ENCODE measurements around the gene GCHFR. TPM values are rescaled to one million over a fixed set of nuclear protein-coding genes. Genes with fewer than 3 reads are reported as not detected.
A peak's percentile ranks its signal among the peaks of the same experiment; 100 is the strongest.

Gene GCHFR
- total RNA-seq, 2 experiments from 2014 or later, result 50.6 to 50.8 TPM

- Mint-ChIP-seq H3K27me3 (ENCODE audit: low read depth) (no peaks in the 10 kb centered on the region), H3K27ac (no peak overlapping the region), H3K4me3 (no peak overlapping the region), H3K9me3 (ENCODE audit: insufficient read depth) (no peaks in the 10 kb centered on the region), H3K4me1 (ENCODE audit: low read depth) (no peaks in the 10 kb centered on the region), H3K36me3 (ENCODE audit: low read depth) (peaks cover 19% of the 10 kb centered on the region)
- POLR2A ChIA-PET, result interaction anchor here (1.0 kb wide), 1 partner anchor 10 kb away, joined by 3 read pairs; no protein-coding TSS in a partner anchor
- CTCF ChIA-PET, result interaction anchor here (0.6 to 3.4 kb wide), 3 partner anchors 14 to 180 kb away, joined by 3 to 16 read pairs (median 4); no protein-coding TSS in a partner anchor
- DNase-seq (no peak), ATAC-seq (no peak)
Observed at GRCh38 chr15:40796512-40796911, 32.6 kb downstream of the GCHFR start.

GRCh38 chr15:40799523-40799922 lies 35.7 kb downstream of the GCHFR start:
- no peak for DNase-seq
- ChIA-PET CTCF (interaction anchor here (1.1 kb wide), 1 partner anchor 17 kb away, joined by 3 read pairs; no protein-coding TSS in a partner anchor), POLR2A (no interaction called here)
- Mint-ChIP-seq H3K9me3 (ENCODE audit: insufficient read depth) (no peaks in the 10 kb centered on the region), H3K27me3 (ENCODE audit: low read depth) (no peaks in the 10 kb centered on the region), H3K4me3 (no peak overlapping the region), H3K27ac (no peak overlapping the region), H3K4me1 (ENCODE audit: low read depth) (no peaks in the 10 kb centered on the region), H3K36me3 (ENCODE audit: low read depth) (peaks cover 17% of the 10 kb centered on the region)
- ATAC-seq, result no peak

- POLR2A ChIA-PET, result no interaction called here
Observed at GRCh38 chr15:40803076-40803475, 39.2 kb downstream of the GCHFR start.

GRCh38 chr15:40803688-40804087 lies 39.8 kb downstream of the GCHFR start:
- POLR2A ChIA-PET, result interaction anchor here (0.6 kb wide), 2 partner anchors 59 to 598 kb away, joined by 3 read pairs; no protein-coding TSS in a partner anchor
- H3K4me1 Mint-ChIP-seq (ENCODE audit: low read depth), result peaks cover 13% of the 10 kb centered on the region
- no peak for DNase-seq
- no peak overlapping the region for H3K27ac Mint-ChIP-seq
- no peak overlapping the region for H3K4me3 Mint-ChIP-seq
- no peak for ATAC-seq
- H3K27me3 Mint-ChIP-seq (ENCODE audit: low read depth), result no peaks in the 10 kb centered on the region
- H3K36me3 Mint-ChIP-seq (ENCODE audit: low read depth), result peaks cover 14% of the 10 kb centered on the region
- CTCF ChIA-PET, result no interaction called here
- no peaks in the 10 kb centered on the region for H3K9me3 Mint-ChIP-seq (ENCODE audit: insufficient read depth)

More at GRCh38 chr15:40803076-40803475, 39.2 kb downstream of the GCHFR start:
- no peak overlapping the region for H3K4me3 Mint-ChIP-seq
- H3K27me3 Mint-ChIP-seq (ENCODE audit: low read depth), result no peaks in the 10 kb centered on the region
- H3K36me3 Mint-ChIP-seq (ENCODE audit: low read depth), result peaks cover 19% of the 10 kb centered on the region
- H3K9me3 Mint-ChIP-seq (ENCODE audit: insufficient read depth), result no peaks in the 10 kb centered on the region
- no peak overlapping the region for H3K27ac Mint-ChIP-seq
- DNase-seq, result no peak
- CTCF ChIA-PET, result no interaction called here
- ATAC-seq, result no peak
- peaks cover 7% of the 10 kb centered on the region for H3K4me1 Mint-ChIP-seq (ENCODE audit: low read depth)

GRCh38 chr15:40806672-40807027 lies 42.8 kb downstream of the GCHFR start:
- H3K36me3 Mint-ChIP-seq (ENCODE audit: low read depth), result peaks cover 18% of the 10 kb centered on the region
- peaks cover 20% of the 10 kb centered on the region for H3K4me1 Mint-ChIP-seq (ENCODE audit: low read depth)
- H3K27me3 Mint-ChIP-seq (ENCODE audit: low read depth), result no peaks in the 10 kb centered on the region
- DNase-seq, result no peak
- ChIA-PET CTCF (interaction anchor here (0.9 to 2.9 kb wide), 4 partner anchors 20 to 88 kb away, joined by 4 to 15 read pairs (median 8); partner anchors contain the start of gene VPS18), POLR2A (interaction anchor here (0.6 to 3.0 kb wide), 6 partner anchors 10 to 215 kb away, joined by 3 to 12 read pairs (median 4); partner anchors contain the start of genes GCHFR and RAD51)
- peak overlapping the region; percentile 99 for H3K27ac Mint-ChIP-seq
- peak overlapping the region; percentile 94 for H3K4me3 Mint-ChIP-seq
- H3K9me3 Mint-ChIP-seq (ENCODE audit: insufficient read depth), result no peaks in the 10 kb centered on the region
- ATAC-seq, result peak; percentile 1

GRCh38 chr15:40807028-40807887 lies 43.4 kb downstream of the GCHFR start, which contains the start of the genes DNAJC17 and ZFYVE19:
DNAJC17 (minus strand) TSS chr15:40807473; CDS start chr15:40807446, 27 bp downstream.
ZFYVE19 (plus strand) TSS chr15:40807089; CDS start chr15:40807590, 501 bp downstream.
- ATAC-seq (peak; percentile 98), DNase-seq (peak; percentile 97)
- H3K9me3 Mint-ChIP-seq (ENCODE audit: insufficient read depth), result no peaks in the 10 kb centered on the region
- CTCF ChIA-PET, result interaction anchor here (0.7 to 2.9 kb wide), 5 partner anchors 21 to 123 kb away, joined by 3 to 15 read pairs (median 7); partner anchors contain the start of gene VPS18
- POLR2A ChIA-PET, result interaction anchor here (0.6 to 3.0 kb wide), 6 partner anchors 11 to 216 kb away, joined by 3 to 12 read pairs (median 4); partner anchors contain the start of genes GCHFR and RAD51
- H3K27me3 Mint-ChIP-seq (ENCODE audit: low read depth), result no peaks in the 10 kb centered on the region
- H3K4me1 Mint-ChIP-seq (ENCODE audit: low read depth), result peaks cover 20% of the 10 kb centered on the region
- peak within 1 kb of the TSS; percentile 99 for H3K27ac Mint-ChIP-seq
- H3K36me3 Mint-ChIP-seq (ENCODE audit: low read depth), result peaks cover 18% of the 10 kb centered on the region
- peak within 1 kb of the TSS; percentile 94 for H3K4me3 Mint-ChIP-seq

GRCh38 chr15:40807888-40808461 lies 44.1 kb downstream of the GCHFR start:
- Mint-ChIP-seq H3K4me3 (peak overlapping the region; percentile 94), H3K27me3 (ENCODE audit: low read depth) (no peaks in the 10 kb centered on the region), H3K4me1 (ENCODE audit: low read depth) (peaks cover 20% of the 10 kb centered on the region), H3K36me3 (ENCODE audit: low read depth) (peaks cover 20% of the 10 kb centered on the region), H3K27ac (peak overlapping the region; percentile 99), H3K9me3 (ENCODE audit: insufficient read depth) (no peaks in the 10 kb centered on the region)
- DNase-seq, result no peak
- ATAC-seq, result no peak
- POLR2A ChIA-PET, result interaction anchor here (1.0 to 3.0 kb wide), 3 partner anchors 23 to 113 kb away, joined by 3 to 12 read pairs (median 3); partner anchors contain the start of gene RAD51
- CTCF ChIA-PET, result interaction anchor here (0.7 to 2.9 kb wide), 4 partner anchors 21 to 124 kb away, joined by 3 to 15 read pairs (median 8); partner anchors contain the start of gene VPS18

GRCh38 chr15:40808861-40809450 lies 45.1 kb downstream of the GCHFR start:
- H3K4me1 Mint-ChIP-seq (ENCODE audit: low read depth), result peaks cover 20% of the 10 kb centered on the region
- peak overlapping the region; percentile 94 for H3K4me3 Mint-ChIP-seq
- POLR2A ChIA-PET, result interaction anchor here (1.0 kb wide), 1 partner anchor 114 kb away, joined by 3 read pairs; the partner anchor contains the start of gene RAD51
- CTCF ChIA-PET, result interaction anchor here (0.8 to 2.9 kb wide), 2 partner anchors 22 to 49 kb away, joined by 3 to 15 read pairs; no protein-coding TSS in a partner anchor
- no peak for ATAC-seq
- no peaks in the 10 kb centered on the region for H3K27me3 Mint-ChIP-seq (ENCODE audit: low read depth)
- H3K9me3 Mint-ChIP-seq (ENCODE audit: insufficient read depth), result no peaks in the 10 kb centered on the region
- H3K27ac Mint-ChIP-seq, result no peak overlapping the region
- peaks cover 20% of the 10 kb centered on the region for H3K36me3 Mint-ChIP-seq (ENCODE audit: low read depth)
- no peak for DNase-seq

- no peak for DNase-seq
- no peak for ATAC-seq
- Mint-ChIP-seq H3K27ac (no peak overlapping the region), H3K4me1 (ENCODE audit: low read depth) (peaks cover 14% of the 10 kb centered on the region), H3K36me3 (ENCODE audit: low read depth) (peaks cover 27% of the 10 kb centered on the region), H3K4me3 (no peak overlapping the region), H3K27me3 (ENCODE audit: low read depth) (no peaks in the 10 kb centered on the region), H3K9me3 (ENCODE audit: insufficient read depth) (no peaks in the 10 kb centered on the region)
- ChIA-PET POLR2A (interaction anchor here (0.6 kb wide), 2 partner anchors 422 to 1531 kb away, joined by 3 read pairs; no protein-coding TSS in a partner anchor), CTCF (no interaction called here)
Observed at GRCh38 chr15:40812721-40813425, 49.0 kb downstream of the GCHFR start.

- Mint-ChIP-seq H3K36me3 (ENCODE audit: low read depth) (peaks cover 23% of the 10 kb centered on the region), H3K27ac (no peak overlapping the region), H3K4me1 (ENCODE audit: low read depth) (no peaks in the 10 kb centered on the region), H3K27me3 (ENCODE audit: low read depth) (no peaks in the 10 kb centered on the region), H3K4me3 (no peak overlapping the region), H3K9me3 (ENCODE audit: insufficient read depth) (no peaks in the 10 kb centered on the region)
- DNase-seq (no peak), ATAC-seq (no peak)
- CTCF ChIA-PET, result interaction anchor here (0.6 to 0.8 kb wide), 2 partner anchors 136 to 302 kb away, joined by 3 read pairs; no protein-coding TSS in a partner anchor
- POLR2A ChIA-PET, result interaction anchor here (0.7 kb wide), 1 partner anchor 28 kb away, joined by 3 read pairs; no protein-coding TSS in a partner anchor
Observed at GRCh38 chr15:40815042-40815698, 51.3 kb downstream of the GCHFR start.

Data from activated CD8-positive, alpha-beta T cell treated with anti-CD3 and anti-CD28 coated beads, Interleukin-2, amount 10 ng/mL, durations not matched to agents 7 days and 5 days (primary cell).